ENCODE measurements around the gene NOVA1. TPM values are rescaled to one million over a fixed set of nuclear protein-coding genes. Genes with fewer than 3 reads are reported as not detected.
"Not testable (repeated sequence)": the region's sequence is repeated elsewhere in the genome, so short reads cannot be mapped to it uniquely, and the experiment has no call there.

The NOVA1 gene, protein sequence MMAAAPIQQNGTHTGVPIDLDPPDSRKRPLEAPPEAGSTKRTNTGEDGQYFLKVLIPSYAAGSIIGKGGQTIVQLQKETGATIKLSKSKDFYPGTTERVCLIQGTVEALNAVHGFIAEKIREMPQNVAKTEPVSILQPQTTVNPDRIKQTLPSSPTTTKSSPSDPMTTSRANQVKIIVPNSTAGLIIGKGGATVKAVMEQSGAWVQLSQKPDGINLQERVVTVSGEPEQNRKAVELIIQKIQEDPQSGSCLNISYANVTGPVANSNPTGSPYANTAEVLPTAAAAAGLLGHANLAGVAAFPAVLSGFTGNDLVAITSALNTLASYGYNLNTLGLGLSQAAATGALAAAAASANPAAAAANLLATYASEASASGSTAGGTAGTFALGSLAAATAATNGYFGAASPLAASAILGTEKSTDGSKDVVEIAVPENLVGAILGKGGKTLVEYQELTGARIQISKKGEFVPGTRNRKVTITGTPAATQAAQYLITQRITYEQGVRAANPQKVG
- total RNA-seq = 10 to 100 TPM; 13.1 to 43.1 (median 20.4) TPM

- Histone ChIP-seq H3K9me3 (no peaks in the 10 kb centered on the region), H3K36me3 (no peaks in the 10 kb centered on the region), H3K27ac (peak within 1 kb of the TSS; percentile 96 to 98), H3K4me1 (no peaks in the 10 kb centered on the region), H3K27me3 (no peaks in the 10 kb centered on the region), H3K4me3 (peak within 1 kb of the TSS; percentile 83 to 88)
- DNase-seq = peak in 1 of 2 donors; percentile 38
- peak; percentile 6 to 60 for TF ChIP-seq POLR2A (IDR thresholded peaks at IDR 0.05)
- TF ChIP-seq, protein P1, sequence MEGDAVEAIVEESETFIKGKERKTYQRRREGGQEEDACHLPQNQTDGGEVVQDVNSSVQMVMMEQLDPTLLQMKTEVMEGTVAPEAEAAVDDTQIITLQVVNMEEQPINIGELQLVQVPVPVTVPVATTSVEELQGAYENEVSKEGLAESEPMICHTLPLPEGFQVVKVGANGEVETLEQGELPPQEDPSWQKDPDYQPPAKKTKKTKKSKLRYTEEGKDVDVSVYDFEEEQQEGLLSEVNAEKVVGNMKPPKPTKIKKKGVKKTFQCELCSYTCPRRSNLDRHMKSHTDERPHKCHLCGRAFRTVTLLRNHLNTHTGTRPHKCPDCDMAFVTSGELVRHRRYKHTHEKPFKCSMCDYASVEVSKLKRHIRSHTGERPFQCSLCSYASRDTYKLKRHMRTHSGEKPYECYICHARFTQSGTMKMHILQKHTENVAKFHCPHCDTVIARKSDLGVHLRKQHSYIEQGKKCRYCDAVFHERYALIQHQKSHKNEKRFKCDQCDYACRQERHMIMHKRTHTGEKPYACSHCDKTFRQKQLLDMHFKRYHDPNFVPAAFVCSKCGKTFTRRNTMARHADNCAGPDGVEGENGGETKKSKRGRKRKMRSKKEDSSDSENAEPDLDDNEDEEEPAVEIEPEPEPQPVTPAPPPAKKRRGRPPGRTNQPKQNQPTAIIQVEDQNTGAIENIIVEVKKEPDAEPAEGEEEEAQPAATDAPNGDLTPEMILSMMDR (IDR thresholded peaks at IDR 0.05) = no peak
- intact Hi-C loops (cut with DNase I; ENCODE audit: low total_unique reads) = no loop called here
Measured at GRCh38 chr14:26597589-26598080, at the start of gene NOVA1. NOVA1 (minus strand) TSS chr14:26598033; CDS start chr14:26597436, 597 bp downstream.

- H3K9me3 ChIP-seq; DNase-seq; H3K4me3 ChIP-seq; H3K27ac ChIP-seq; H3K36me3 ChIP-seq; H3K27me3 ChIP-seq; intact Hi-C loops (cut with DNase I; ENCODE audit: low total_unique reads); H3K4me1 ChIP-seq: not testable (repeated sequence)
Measured at GRCh38 chr14:26645057-26645456, 47.2 kb upstream of the NOVA1 start.

GRCh38 chr14:26636561-26636960 is 38.7 kb upstream of the NOVA1 start:
- no peak for DNase-seq
- no peak overlapping the region for H3K27ac ChIP-seq
- no peaks in the 10 kb centered on the region for H3K36me3 ChIP-seq
- intact Hi-C loops (cut with DNase I; ENCODE audit: low total_unique reads) = no loop called here
- H3K4me3 ChIP-seq = no peak overlapping the region
- no peaks in the 10 kb centered on the region for H3K9me3 ChIP-seq
- no peaks in the 10 kb centered on the region for H3K4me1 ChIP-seq
- no peaks in the 10 kb centered on the region for H3K27me3 ChIP-seq
- TF ChIP-seq POLR2A (IDR thresholded peaks at IDR 0.05) = no peak
- TF ChIP-seq, protein P1 (IDR thresholded peaks at IDR 0.05) = no peak

DNA sequence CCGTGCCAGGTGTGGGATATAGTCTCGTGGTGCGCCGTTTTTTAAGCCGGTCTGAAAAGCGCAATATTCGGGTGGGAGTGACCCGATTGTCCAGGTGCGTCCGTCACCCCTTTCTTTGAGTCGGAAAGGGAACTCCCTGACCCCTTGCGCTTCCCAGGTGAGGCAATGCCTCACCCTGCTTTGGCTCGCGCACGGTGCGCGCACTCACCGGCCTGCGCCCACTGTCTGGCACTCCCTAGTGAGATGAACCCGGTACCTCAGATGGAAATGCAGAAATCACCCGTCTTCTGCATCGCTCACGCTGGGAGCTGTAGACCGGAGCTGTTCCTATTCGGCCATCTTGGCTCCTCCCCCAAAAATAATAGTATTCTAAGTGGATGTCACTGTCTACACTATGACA is 37.1 kb upstream of the NOVA1 start:
- H3K4me3 ChIP-seq; H3K36me3 ChIP-seq; DNase-seq; intact Hi-C loops (cut with DNase I; ENCODE audit: low total_unique reads); H3K27me3 ChIP-seq; H3K27ac ChIP-seq; H3K9me3 ChIP-seq; H3K4me1 ChIP-seq: not testable (repeated sequence)

DNA sequence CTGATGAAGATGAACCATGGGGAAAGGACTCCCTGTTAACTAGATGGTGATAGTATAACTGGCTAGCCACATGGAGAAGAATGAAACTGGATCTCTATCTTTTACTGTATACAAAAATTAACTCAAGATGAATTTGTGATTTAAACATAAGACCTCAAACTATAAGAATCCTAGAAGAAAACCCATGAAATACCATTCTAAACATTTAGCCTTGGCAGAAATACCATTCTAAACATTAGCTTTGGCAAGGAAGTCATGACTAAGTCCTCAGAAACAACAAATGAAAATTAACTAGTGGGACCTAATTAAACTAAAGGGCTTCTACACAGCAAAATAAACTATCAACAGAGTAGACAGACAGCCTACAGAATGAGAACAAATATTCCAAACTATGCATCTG is 28.4 kb upstream of the NOVA1 start:
- no peak overlapping the region for H3K27ac ChIP-seq
- no peaks in the 10 kb centered on the region for H3K36me3 ChIP-seq
- DNase-seq = no peak
- no peaks in the 10 kb centered on the region for H3K27me3 ChIP-seq
- no peaks in the 10 kb centered on the region for H3K4me1 ChIP-seq
- TF ChIP-seq, protein P1 (IDR thresholded peaks at IDR 0.05) = no peak
- no peak for TF ChIP-seq POLR2A (IDR thresholded peaks at IDR 0.05)
- H3K4me3 ChIP-seq = no peak overlapping the region
- H3K9me3 ChIP-seq = no peaks in the 10 kb centered on the region
- intact Hi-C loops (cut with DNase I; ENCODE audit: low total_unique reads) = no loop called here

GRCh38 chr14:26622611-26623010 is 24.8 kb upstream of the NOVA1 start:
- intact Hi-C loops (cut with DNase I; ENCODE audit: low total_unique reads) = no loop called here
- H3K36me3 ChIP-seq = no peaks in the 10 kb centered on the region
- H3K9me3 ChIP-seq = no peaks in the 10 kb centered on the region
- H3K4me3 ChIP-seq = no peak overlapping the region
- H3K27ac ChIP-seq = no peak overlapping the region
- TF ChIP-seq POLR2A (IDR thresholded peaks at IDR 0.05) = no peak
- TF ChIP-seq, protein P1 (IDR thresholded peaks at IDR 0.05) = no peak
- no peaks in the 10 kb centered on the region for H3K27me3 ChIP-seq
- no peaks in the 10 kb centered on the region for H3K4me1 ChIP-seq
- no peak for DNase-seq
